ENCODE data around the gene RNF14.

DNA sequence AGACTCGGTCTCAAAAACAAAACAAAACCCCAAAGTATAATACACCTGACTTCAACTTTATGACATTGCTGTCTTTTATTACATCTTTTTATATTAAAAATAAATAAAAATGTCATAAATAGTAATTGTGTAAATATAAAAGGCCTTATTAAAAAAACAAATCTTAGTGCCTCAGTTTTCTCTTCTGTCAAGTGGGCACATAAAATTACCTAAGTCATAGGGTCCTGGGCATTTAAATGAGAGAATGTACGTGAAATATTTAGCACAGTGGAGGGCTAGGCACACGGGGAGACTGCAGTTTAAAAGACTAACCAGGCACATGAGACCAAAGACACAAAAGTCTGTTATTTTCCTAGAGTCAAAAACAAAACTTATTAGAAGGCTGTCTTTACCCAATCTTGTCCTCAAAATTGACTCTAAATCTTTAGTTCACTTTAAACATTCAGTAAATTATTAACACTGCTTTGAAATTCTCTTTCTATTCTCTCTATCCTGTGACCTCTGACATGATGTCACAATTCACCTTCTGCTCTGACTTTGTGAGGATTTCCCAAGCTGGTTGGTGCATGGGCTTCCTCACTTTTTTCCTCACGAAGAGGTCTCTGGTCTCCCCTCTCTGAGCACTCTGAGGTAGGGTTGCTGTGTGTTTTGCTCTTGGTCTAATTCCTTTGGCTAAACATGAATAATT, 2.5 kb upstream of the RNF14 start:
- TF ChIP-seq, protein P1, sequence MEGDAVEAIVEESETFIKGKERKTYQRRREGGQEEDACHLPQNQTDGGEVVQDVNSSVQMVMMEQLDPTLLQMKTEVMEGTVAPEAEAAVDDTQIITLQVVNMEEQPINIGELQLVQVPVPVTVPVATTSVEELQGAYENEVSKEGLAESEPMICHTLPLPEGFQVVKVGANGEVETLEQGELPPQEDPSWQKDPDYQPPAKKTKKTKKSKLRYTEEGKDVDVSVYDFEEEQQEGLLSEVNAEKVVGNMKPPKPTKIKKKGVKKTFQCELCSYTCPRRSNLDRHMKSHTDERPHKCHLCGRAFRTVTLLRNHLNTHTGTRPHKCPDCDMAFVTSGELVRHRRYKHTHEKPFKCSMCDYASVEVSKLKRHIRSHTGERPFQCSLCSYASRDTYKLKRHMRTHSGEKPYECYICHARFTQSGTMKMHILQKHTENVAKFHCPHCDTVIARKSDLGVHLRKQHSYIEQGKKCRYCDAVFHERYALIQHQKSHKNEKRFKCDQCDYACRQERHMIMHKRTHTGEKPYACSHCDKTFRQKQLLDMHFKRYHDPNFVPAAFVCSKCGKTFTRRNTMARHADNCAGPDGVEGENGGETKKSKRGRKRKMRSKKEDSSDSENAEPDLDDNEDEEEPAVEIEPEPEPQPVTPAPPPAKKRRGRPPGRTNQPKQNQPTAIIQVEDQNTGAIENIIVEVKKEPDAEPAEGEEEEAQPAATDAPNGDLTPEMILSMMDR (IDR thresholded peaks at IDR 0.05 in 2 of 3, conservative IDR thresholded peaks at IDR 0.05 in 1 of 3; ENCODE audit: control insufficient read depth in 2 of 3, extremely low read depth in 1 of 3, insufficient read depth in 1 of 3, low read depth in 3 of 3, low read length in 3 of 3): no peak
- TF ChIP-seq CEBPB (IDR thresholded peaks at IDR 0.05; ENCODE audit: borderline replicate concordance in 1 of 2, low read depth in 2 of 2, low read length in 2 of 2): no peak
